Measurements from ENCODE around the gene C17orf58.
"Not testable (repeated sequence)": the region's sequence is repeated elsewhere in the genome, so short reads cannot be mapped to it uniquely, and the experiment has no call there.

Gene C17orf58

DNA sequence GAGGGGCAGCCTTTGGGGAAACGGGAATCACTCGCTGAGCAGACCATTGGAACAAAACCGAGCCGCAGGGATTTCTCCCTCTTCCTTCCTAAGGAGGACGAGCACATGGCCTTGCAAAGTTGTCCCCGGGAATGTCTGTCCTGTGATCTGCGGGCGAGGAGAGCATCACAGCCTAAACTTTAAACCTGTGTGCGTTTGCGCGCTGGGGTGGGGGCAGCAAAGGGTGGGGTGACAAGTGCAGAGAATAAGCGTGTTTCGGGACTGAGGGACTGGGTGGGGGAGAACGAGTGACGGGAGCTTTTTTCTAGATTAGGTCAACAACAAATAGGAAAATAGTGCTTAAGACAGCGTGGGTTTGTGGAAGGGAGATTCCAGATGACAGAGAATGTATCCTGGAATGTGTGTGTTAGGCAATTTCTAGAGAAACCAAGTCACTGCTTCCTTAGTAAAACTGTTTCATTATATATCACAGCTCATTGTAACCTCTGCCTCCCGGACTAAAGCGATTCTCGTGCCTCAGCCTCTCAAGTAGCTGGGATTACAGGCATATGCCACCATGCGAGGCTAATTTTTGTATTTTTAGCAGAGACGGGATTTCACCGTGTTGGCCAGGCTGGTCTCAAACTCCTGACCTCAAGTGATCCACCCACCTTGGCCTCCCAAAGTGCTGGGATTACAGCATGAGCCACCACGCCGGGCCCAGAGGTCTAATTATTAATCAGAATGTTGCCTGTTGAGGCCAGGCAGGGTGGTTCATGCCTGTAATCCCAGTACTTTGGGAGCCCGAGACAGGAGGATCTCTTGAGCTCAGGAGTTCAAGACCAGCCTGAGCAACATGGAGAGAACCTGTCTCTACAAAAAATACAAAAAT lies at the start of gene C17orf58:
TSS of gene C17orf58 (minus strand) at position 169 of the 871 bp plus-strand sequence. CDS start 271 bp downstream, outside the sequence.
- not testable (repeated sequence) for DNase-seq (ENCODE audit: insufficient read length, low spot score); FAIRE-seq

DNA sequence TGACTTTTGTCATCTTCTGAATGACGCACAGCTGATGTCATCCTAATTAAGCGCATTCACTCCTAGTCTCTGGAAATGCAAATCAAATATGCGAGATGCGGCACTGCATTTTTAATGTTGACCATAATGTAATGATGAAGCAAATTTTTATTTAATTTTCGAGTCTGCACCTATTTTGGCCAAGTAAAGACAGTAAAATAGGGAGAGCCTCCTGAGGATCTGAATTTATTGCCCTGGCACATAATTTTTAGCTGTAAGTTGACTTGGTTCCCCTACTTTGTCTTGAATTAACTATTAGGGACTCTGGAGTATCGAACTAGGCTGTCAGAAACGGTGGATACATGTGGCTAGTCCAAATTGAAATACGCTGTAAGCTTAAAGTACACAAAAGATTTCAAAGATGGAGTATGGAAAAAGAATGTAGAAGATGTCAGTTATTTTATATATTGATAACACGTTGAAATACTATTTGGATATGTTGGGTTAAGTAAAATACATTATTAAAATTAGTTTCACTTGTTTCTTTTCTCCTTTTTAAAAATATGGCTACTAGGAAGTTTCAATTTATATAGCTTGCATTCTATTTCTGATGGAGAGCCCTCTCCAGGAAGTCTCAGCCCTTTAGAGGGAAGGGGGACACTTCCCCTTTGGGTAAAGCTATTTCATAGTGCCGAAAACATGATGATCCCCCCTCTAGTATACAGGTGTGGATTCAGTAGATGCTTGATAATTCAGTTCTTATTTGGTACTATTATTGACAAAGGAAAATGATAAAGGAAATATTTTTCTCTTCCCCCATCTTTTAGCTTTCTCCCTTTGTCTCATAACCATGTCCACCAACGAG lies 40.3 kb upstream of the C17orf58 start:
- no peak for TF ChIP-seq POLR2A (IDR thresholded peaks at IDR 0.05; ENCODE audit: low read depth, low read length)
- DNase-seq (ENCODE audit: insufficient read length, low spot score) (no peak), FAIRE-seq (no peak)

- peak; percentile 91 for TF ChIP-seq POLR2A (IDR thresholded peaks at IDR 0.05; ENCODE audit: low read depth, low read length)
- peak; percentile 11 for FAIRE-seq
These were observed 39.4 kb upstream of the C17orf58 start, which contains the start of gene KPNA2 for GRCh38 chr17:68035523-68036303. TSS of gene KPNA2 (plus strand) at chr17:68035735. CDS start at chr17:68037133, 1,398 bp downstream.

GRCh38 chr17:68035131-68035522 lies 38.9 kb upstream of the C17orf58 start:
- 0 out of 2 replicates have a peak, but pooled peaks have one; percentile 29 for TF ChIP-seq POLR2A (IDR thresholded peaks at IDR 0.05; ENCODE audit: low read depth, low read length)
- FAIRE-seq (no peak), DNase-seq (ENCODE audit: insufficient read length, low spot score) (peak; percentile 82)

More at GRCh38 chr17:68035523-68036303, 39.4 kb upstream of the C17orf58 start, which contains the start of gene KPNA2:
- peak; percentile 93 for DNase-seq (ENCODE audit: insufficient read length, low spot score)

DNA sequence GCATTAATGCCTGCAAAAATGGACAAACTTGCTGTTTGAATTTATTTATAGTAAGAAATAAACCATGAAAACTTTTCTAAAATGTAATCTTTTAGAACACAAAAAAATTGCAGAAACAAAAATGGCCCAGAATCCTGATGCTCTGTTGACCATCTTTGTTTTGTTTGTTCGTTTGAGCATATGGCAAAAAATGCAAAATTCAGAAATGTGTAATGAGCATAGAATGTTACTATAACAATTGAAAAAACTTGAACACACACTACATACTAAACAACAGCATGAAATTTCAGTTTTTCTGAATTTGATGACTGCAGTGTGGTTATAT lies 38.1 kb upstream of the C17orf58 start:
- TF ChIP-seq POLR2A (IDR thresholded peaks at IDR 0.05; ENCODE audit: low read depth, low read length): no peak
- FAIRE-seq: no peak
- DNase-seq (ENCODE audit: insufficient read length, low spot score): no peak

DNA sequence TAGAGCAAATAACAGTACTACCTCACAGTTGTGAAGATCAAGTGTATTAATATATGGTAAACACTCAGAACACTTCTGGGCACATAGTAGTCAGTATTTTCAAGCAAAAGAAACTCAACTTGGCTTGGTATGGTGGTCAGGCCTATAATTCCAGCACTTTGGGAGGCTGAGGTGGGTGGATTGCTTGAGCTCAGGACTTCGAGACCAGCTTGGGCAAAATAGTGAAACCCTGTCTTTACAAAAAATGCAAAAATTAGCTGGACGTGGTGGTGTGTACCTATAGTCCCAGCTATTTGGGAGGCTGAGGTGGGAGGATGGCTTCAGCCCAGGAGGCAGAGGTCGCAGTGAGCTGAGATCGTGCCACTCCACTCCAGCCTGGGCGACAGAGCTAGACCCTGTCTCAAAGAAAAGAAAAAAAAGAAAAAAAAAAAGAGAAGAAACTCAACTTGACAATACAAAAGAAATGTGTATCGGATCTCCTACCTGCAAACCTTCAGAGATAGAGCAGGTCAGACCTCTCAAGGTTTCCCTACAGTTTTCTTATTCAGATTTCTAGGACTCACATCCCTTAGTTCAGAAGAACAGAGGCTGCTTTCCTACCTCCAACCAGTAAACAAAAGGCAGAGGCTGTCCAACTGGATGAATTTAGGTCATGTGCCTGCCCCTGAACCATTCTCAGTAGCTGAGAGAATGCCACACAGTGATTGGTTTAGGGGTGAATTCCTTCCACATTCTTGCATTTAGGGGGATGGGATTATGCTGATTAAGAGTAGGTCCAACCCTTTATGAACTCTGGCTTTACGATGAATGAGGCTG lies 37.6 kb upstream of the C17orf58 start:
- FAIRE-seq (peak; percentile 96), DNase-seq (ENCODE audit: insufficient read length, low spot score) (peak; percentile 63)
- TF ChIP-seq POLR2A (IDR thresholded peaks at IDR 0.05; ENCODE audit: low read depth, low read length): no peak

GRCh38 chr17:68029512-68030215 lies 33.4 kb upstream of the C17orf58 start:
- DNase-seq (ENCODE audit: insufficient read length, low spot score): no peak
- TF ChIP-seq POLR2A (IDR thresholded peaks at IDR 0.05; ENCODE audit: low read depth, low read length): no peak
- FAIRE-seq: no peak

DNA sequence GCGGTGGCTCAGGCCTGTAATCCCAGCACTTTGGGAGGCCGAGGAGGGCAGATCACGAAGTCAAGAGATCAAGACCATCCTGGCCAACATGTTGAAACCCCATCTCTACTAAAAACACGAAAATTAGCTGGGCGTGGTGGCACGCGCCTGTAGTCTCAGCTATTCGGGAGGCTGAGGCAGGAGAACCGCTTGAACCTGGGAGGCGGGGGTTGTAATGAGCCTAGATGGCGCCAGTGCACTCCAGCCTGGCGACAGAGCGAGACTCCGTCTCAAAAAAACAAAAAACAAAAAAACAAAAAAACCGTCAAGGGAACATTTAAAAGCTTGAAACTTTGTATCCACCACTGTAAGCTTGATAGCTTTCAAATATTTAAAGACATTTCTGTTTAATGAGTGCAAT lies 26.3 kb upstream of the C17orf58 start:
- DNase-seq (ENCODE audit: insufficient read length, low spot score); FAIRE-seq: not testable (repeated sequence)

- DNase-seq (ENCODE audit: insufficient read length, low spot score): no peak
- no peak for TF ChIP-seq POLR2A (IDR thresholded peaks at IDR 0.05; ENCODE audit: low read depth, low read length)
- no peak for FAIRE-seq
These were observed 25.7 kb upstream of the C17orf58 start for GRCh38 chr17:68021963-68022362.

GRCh38 chr17:68020791-68021190 lies 24.5 kb upstream of the C17orf58 start:
- DNase-seq (ENCODE audit: insufficient read length, low spot score); FAIRE-seq: not testable (repeated sequence)

GRCh38 chr17:68020409-68020756 lies 24.1 kb upstream of the C17orf58 start:
- no peak for TF ChIP-seq POLR2A (IDR thresholded peaks at IDR 0.05; ENCODE audit: low read depth, low read length)
- peak; percentile 33 for DNase-seq (ENCODE audit: insufficient read length, low spot score)
- FAIRE-seq: no peak

DNA sequence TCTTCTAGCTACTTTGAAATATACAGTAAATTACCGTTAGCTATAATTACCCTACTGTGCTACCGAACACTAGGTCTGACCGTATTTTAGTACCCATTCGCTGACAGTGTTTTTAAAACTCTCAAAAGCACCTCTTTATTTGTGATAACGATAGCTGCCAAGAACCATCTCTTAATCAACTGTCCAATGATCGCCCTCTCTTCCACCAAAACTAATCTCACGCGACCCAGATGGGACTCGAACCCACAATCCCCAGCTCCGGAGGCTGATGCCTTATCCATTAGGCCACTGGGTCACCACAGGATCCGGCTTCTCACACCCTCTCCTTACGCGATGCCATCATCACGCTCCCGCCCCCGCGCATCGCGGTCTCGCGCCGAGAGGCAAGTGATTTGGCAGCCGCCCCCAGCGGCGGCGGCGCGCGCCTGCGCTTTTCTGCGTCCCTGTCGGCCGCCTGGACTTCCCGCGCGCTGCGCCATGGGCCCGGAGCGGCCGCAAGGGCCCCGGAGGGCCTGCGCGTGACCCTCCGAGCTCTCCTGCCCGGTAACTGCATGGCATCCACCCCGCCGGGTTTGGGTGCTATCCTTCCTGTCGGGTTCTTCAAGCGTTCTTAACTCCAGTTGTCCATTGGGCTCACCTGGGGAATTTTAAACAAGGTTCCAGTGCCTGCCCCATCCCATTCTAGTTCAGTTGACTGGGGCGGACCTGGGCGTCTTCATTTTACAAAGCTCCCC lies 23.6 kb upstream of the C17orf58 start:
- peak; percentile 82 for TF ChIP-seq POLR2A (IDR thresholded peaks at IDR 0.05; ENCODE audit: low read depth, low read length)
- DNase-seq (ENCODE audit: insufficient read length, low spot score) (peak; percentile 94), FAIRE-seq (peak; percentile 78)
